HG03135 (cell line): ENCODE data around the gene OR6S1.
"Not testable (repeated sequence)": the region's sequence is repeated elsewhere in the genome, so short reads cannot be mapped to it uniquely, and the experiment has no call there.

Experiments used
- ATAC-seq: cut with Tn5 transposase; IDR thresholded peaks from one replicate; pipeline ENCODE4 v1.9.1; 2021; ENCODE audit warnings: mild to moderate bottlenecking, moderate library complexity; ENCODE audit not compliant: unreplicated experiment

Gene OR6S1

GRCh38 chr14:20631880-20632389 is 9.6 kb downstream of the OR6S1 start:
- ATAC-seq: no peak

- no peak for ATAC-seq
Measured at GRCh38 chr14:20631023-20631879, 10.2 kb downstream of the OR6S1 start.

GRCh38 chr14:20630340-20631022 is 11.0 kb downstream of the OR6S1 start:
- ATAC-seq: no peak

GRCh38 chr14:20628063-20628854 is 13.2 kb downstream of the OR6S1 start:
- no peak for ATAC-seq

- no peak for ATAC-seq
Measured at GRCh38 chr14:20627346-20628027, 14.0 kb downstream of the OR6S1 start.

- ATAC-seq: no peak
Measured at GRCh38 chr14:20626274-20626673, 15.2 kb downstream of the OR6S1 start.

- no peak for ATAC-seq
Measured at GRCh38 chr14:20624495-20625070, 16.9 kb downstream of the OR6S1 start.

GRCh38 chr14:20623798-20624197 is 17.7 kb downstream of the OR6S1 start:
- ATAC-seq: no peak

- ATAC-seq: no peak
Measured at GRCh38 chr14:20622816-20623291, 18.6 kb downstream of the OR6S1 start.

- no peak for ATAC-seq
Measured at GRCh38 chr14:20620798-20621478, 20.6 kb downstream of the OR6S1 start.

GRCh38 chr14:20619688-20620087 is 21.8 kb downstream of the OR6S1 start:
- not testable (repeated sequence) for ATAC-seq

GRCh38 chr14:20618271-20618749 is 23.2 kb downstream of the OR6S1 start:
- no peak for ATAC-seq

- peak; percentile 30 for ATAC-seq
Measured at GRCh38 chr14:20617138-20618003, 24.1 kb downstream of the OR6S1 start.

- no peak for ATAC-seq
Measured at GRCh38 chr14:20615996-20616395, 25.5 kb downstream of the OR6S1 start.

- ATAC-seq: peak; percentile 7
Measured at GRCh38 chr14:20614038-20614840, 27.3 kb downstream of the OR6S1 start.

GRCh38 chr14:20613094-20614037 is 28.1 kb downstream of the OR6S1 start:
- peak; percentile 62 for ATAC-seq
